Measurements from ENCODE around the gene ZNF586.
"Not testable (repeated sequence)": the region's sequence is repeated elsewhere in the genome, so short reads cannot be mapped to it uniquely, and the experiment has no call there.

Gene ZNF586

DNA sequence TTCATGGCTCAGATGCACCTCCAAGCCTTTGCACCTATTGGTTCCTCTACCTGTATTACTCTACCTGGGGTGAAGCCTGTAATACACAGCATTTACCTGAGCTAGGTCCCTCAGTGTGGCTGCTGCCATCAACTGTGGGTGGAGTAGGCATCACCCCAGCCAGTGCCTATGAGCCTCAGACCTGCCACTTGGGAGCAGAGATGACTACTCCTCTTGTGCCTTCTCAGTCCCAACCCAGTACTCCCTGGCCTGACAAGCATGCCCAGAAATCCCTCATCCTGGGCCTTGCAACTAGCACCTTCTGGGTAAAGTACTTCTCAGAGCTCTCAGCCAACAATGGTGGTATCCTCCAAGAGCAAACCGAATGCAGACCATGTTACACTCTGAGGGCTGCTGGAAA, 27.1 kb downstream of the ZNF586 start:
- DNase-seq (ENCODE audit: low spot score) = not testable (repeated sequence)

DNA sequence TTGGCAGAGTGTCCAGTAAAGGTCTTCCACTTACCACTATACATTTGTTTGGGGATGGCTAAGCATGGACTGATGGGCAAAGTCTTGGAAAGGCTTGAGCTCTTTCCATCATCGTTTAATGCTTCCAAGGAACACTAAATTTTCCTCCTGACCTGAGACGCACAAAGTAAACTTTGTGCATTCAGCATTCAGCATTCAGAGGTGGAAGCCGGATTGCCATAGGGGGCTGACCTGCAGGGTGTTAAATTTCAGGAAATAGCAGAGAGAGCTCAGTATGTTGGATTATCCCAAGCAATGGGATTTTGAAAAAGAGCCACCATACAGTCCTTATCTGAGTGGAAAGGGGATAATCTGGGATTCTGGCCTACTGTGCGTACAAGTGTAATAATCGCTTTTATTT, 31.2 kb downstream of the ZNF586 start:
- DNase-seq (ENCODE audit: low spot score) = no peak

DNA sequence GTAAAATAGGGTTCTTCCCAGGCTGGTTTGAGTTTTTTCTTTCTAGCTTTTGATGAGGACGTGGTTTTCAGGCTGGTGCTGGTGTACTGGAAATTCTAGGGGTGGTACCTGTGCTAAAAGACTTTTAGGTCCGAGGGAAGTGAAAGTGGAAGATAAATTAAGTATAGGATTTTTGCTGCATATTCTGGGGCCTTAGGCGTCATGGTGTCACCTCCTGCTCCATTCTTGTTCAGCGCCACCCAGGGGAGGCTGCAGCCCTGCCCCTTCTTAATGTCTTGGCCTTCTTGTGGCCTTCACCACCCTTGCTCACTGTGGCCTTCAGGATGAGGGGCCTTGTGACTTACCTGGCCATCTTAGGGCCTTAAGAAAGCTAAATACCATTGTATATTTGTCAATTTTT, 32.8 kb downstream of the ZNF586 start:
- DNase-seq (ENCODE audit: low spot score) = no peak

DNA sequence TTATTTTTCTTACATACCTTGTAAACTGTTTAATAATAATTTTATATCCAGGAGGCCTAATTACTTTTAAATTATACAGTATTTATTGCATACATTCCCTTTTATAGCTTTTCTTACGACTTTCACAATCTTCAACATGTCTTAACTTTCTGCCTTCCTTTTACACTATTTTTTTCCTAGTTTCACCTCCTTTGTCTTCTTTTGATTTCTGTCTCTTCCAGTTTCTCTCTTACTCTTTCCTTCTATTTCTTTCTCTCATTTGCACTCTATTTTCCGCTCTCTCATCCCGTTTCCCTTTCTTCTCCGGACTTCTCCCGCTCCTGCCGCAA, 33.8 kb downstream of the ZNF586 start:
- no peak for DNase-seq (ENCODE audit: low spot score)

DNA sequence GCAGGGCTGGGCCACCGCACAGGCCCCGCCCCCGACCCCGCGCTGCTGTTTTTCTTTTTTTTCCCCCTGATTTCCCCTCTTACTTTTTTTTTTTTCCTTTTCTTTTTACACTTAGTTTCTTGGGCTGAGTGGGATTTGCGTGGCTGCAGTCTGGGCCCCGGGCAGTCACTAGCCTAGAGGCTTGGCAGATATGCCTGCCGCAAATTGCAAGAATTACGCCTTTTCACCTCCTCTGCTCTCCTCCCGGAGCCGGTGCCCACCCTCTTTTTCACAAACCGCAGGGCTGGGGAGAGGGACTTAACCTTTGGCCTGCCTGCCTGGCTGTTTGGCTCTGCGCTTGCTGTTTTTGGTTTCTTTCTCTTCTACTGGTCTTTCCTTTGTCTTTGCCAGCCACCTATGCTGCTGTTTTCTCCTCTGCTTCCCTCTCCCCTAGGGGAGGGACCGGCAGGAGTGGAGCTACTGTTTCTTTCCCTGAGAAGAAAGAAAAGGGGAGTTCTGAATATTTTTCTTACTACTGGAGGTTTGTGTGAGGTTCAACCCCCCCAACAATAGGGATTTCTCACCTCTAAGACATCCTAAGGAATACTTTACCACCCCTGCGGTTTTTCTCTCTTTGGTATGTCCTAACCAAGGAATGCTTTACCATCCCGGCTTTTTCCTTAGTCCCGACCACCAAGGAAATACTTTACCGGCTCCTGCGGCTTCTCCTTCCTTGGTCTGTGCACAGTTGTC, 34.3 kb downstream of the ZNF586 start:
- no peak for DNase-seq (ENCODE audit: low spot score)

DNA sequence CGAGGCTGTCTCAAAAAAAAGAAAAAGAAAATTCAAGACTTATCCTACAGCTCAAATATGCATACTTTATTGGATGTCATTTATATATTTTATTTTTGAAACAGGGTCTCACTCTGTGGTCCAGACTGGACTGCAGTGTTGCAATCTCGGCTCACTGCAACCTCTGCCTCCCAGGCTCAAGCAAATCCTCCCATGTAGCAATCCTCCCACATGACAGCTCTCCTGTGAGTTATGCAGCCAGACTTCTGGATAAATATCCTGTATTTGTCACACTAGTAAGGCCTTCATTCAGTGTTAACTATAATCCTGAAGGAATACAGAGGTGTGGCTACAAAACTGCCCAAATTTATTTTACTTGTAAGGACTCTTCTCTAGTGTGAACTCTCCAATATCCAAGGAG, 38.1 kb downstream of the ZNF586 start:
- no peak for DNase-seq (ENCODE audit: low spot score)

DNA sequence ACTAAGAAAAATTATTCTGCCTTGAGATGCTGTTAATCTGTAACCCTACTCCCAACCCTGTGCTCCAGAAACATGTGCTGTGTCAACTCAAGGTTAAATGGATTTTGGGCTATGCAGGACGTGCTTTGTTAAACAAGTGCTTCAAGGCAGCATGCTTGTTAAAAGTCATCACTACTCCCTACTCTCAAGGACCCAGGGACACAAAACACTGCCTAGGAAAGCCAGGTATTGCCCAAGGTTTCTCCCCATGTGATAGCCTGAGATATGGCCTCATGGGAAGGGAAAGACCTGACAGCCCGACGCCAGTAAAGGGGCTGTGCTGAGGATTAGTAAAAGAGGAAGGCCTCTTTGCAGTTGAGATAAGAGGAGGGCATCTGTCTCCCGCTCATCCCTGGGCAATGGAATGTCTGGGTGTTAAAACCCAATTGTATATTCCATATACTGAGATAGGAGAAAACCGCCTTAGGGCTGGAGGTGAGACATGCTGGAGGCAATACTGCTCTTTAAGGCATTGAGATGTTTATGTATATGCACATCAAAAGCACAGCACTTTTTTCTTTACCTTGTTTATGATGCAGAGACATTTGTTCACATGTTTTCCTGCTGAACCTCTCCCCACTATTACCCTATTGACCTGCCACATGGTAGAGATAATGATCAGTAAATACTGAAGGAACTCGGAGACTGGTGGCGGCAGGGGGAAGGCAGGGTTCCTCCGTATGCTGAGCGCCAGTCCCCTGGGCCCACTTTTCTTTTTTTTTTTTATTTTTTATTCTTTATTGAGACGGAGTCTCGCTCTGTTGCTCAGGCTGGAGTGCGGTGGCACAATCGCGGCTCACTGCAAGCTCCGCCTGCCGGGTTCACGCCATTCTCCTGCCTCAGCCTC, 41.2 kb downstream of the ZNF586 start:
- DNase-seq (ENCODE audit: low spot score) = not testable (repeated sequence)

DNA sequence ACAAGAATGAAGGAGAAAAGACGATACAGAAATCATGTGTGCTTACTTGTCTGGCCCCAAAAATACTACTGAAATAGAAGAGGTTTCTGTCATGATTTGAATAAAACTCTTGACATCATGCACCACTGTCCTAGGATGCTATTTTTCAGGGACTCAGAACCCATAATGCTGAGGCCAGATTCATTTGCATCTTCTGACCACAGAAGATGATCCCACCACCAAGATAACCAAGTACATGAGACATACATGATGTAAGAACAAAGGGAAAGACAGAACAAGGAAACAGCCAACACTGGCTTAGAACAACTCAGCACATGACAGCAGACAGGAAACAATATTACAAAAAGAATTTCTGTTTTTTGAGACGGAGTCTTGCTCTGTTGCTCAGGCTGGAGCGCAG, 42.8 kb downstream of the ZNF586 start:
- no peak for DNase-seq (ENCODE audit: low spot score)

DNA sequence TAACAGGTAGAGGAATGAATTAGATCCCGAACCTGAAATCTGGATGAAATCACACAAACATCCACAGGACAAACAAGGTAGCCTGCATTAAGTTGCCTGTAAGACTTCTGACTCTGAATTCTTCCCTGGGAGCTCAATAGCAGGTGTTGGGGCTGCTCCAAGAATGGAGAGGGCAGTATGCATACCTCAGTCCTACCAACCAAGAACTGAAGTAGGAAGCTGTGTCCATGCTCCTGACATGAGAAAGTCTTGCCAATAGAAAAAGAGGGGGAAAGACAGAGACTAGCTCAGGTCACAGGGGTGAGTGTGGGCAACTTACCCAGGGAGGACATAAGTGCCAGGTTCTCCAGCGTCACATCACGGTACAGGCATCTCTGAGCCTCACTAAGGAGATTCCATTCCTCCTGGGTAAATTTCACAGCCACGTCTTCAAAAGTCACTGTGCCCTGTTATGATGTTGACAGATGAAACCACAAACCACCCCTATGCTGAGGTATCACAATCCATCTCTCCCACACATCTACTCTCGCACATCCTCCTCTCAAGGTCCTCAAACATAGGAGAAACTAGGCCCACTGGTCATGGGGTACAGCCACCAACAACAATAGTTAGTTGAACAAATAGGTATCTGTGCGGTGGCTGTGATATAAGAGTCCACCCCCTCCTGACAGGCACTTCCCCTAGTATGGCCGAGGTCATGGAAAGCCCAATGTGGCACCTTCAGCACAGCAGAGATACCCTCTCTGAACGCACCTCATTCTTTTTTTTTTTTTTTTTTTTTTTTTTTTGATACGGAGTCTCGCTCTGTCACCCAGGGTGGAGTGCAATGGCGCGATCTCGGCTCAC, 43.7 kb downstream of the ZNF586 start:
- not testable (repeated sequence) for DNase-seq (ENCODE audit: low spot score)

DNA sequence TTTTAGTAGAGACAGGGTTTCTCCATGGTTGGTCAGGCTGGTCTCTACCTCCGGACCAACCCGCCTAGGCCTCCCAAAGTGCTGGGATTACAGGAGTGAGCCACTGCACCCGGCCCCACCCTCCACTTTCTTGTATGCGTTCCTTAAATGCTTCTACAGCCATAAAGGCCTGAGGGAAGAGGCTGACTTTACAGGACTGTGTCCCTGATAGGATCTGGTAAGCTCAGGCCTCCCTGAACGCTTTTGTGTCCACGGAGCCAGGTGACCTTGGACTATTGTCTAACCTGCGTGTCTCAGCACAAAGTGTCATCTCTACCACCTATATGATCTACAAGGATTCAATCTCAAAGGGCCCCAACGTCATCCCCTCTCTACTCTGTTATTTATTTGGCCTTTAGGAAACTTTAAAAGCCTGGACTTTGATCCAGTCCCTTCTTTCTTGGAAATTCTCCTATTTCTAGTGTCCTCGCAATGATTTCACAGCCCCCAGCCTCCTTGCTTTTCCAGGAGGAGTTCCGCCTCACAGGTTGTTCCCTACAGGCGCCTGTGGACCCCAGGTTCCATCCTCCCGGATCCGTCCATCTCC, 44.5 kb downstream of the ZNF586 start:
- DNase-seq (ENCODE audit: low spot score) = no peak

DNA sequence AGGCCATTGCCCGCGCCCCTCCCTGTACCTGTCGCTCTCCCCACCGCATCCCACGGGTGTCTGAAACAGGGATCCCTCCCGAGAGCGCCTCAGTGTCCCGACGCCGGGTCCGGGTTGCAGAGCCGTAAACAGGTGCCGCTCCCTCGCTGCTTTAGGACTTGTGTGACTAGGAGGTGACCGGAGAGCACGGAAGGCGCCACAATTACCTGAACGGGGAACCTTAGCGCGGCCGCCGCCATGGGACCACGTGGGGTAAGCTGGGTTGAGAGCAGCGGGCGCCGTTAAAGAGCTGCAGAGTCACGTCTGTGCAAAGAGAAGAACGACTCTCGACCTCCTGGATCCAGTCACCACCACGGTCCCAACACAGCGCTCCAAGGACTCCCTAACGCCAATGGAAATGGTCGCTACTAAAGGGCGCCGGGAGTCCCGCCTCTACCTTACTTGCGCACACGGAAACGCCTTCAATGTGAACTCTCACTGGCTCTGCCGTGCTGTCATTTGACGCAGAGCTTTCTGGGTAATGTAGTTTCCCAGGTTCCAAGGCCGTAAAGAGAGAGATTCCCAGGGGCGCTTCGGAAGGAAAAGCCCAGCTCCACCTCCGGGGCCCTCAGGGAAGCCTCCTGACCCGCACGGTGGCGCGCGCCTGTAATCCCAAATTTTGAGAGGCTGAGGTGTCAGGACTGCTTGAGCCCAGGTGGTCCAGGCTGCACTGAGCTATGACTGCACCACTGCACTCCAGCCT, 45.2 kb downstream of the ZNF586 start, which contains the start of gene ZNF552:
Gene ZNF552, minus strand, starts transcription at position 409 of the 742 bp plus-strand sequence. Its CDS starts 170 bp downstream, at position 239.
- DNase-seq (ENCODE audit: low spot score) = peak; percentile 85

DNA sequence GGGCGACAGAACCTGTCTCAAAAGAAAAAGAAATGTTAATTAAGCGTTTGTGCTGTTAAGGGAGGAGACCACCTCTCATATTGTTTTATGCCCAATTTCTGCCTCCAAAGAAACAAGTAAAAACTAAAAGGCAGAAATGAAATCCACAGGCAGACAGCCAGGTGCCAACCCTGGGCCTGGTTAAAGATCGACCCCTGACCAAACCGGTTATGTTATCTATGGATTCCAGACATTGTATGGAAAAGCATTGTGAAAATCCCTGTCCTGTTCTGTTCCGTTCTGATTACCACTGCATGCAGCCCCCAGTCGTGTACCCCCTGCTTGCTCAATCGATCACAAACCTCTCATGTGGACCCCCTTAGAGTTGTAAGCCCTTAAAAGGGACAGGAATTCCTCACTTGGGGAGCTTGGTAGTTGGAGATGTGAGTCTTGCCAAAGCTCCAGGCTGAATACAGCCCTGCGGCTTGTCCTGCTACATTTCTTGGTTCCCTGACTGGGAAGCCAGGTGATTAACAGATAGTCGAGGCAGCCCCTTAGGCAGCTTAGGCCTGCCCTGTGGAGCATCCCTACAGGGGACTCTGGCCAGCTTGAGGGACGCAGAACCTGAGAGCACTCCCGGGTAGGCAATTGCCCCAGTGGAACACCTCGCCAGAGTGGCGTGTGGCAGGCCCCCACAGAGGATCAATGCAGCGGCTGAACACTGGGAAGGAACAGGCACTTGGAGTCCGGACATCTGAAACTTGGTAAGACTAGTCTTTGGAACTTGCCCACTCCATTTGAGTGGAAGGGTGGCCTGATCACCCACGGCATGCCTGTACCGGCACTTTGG, 46.0 kb downstream of the ZNF586 start:
- no peak for DNase-seq (ENCODE audit: low spot score)

DNA sequence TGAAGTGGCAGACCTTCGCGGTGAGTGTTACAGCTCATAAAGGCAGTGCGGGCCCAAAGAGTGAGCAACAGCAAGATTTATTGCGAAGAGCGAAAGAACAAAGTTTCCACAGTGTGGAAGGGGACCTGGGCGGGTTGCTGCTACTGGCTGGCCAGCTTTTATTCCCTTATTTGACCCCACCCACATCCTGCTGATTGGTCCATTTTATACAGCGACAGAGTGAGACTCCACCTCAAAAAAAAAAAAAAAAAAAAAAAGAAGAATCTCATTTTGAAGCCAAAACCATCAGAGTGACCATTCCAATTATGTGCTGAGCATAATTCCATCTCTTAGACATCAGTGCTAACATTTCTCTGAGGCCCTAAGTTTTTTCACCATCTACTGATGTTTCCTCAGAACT, 47.2 kb downstream of the ZNF586 start:
- no peak for DNase-seq (ENCODE audit: low spot score)

DNA sequence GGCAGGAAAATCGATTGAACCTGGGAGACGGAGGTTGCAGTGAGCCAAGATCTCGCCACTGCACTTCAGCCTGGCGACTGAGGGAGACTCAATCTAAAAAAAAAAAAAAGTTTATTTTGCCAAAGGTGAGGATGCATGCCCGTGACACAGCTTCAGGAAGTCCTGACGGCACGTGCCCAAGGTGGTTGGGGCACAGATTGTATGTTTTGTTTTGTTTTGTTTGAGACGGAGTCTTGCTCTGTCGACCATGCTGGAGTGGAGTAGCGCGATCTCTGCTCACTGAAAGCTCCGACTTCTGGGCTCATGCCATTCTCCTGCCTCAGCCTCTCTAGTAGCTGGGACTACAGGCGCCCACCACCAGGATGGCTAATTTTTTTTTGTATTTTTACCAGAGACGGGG, 48.5 kb downstream of the ZNF586 start:
- no peak for DNase-seq (ENCODE audit: low spot score)

DNA sequence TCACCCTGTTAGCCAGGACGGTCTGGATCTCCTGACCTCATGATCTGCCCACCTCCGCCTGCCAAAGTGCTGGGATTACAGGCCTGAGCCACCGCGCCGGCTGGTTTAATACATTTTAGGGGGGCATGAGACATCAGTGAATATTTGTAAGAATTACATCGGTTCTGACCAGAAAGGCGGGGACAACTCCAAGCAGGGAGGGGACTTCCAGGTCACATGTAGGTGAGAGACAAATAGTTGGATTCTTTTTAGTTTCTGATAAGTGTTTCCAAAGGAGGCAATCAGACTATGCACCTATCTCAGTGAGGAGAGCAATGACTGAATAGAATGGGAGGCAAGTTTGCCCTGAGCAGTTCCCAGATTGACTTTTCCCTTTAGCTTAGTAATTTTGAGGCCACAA, 48.9 kb downstream of the ZNF586 start:
- no peak for DNase-seq (ENCODE audit: low spot score)

DNA sequence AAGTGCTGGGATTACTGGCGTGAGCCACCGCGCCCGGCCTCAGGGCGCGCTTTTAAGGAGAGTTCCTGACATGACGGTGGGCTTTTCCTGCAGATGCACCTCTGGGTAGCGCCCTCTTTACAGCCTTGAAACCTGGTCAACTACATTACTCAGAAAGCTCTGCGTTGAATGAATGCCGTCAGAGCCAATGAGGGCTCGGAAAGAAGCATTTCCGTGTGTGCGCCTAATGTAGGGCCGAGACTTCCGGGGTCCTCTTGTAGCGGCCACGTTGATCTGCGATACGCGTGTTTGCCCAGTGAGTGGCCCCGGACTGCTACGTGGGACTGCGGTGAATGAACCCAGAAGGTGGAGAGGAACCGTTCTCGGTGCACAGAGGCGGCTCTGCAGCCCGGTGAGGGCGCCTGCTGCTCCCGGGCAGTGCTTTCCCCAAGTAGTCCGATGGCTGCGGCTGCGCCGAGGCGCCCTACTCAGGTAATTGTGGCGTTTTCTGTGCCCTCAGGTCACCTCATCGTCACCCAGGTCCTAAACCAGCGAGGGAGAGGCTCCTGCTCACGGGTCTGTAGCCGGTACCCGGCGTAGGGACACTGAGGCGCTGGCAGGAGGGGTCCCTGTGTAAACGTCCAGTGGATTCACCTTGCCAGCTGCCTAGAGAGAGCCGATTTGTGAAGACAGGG, 50.1 kb downstream of the ZNF586 start:
- DNase-seq (ENCODE audit: low spot score) = peak; percentile 81

DNA sequence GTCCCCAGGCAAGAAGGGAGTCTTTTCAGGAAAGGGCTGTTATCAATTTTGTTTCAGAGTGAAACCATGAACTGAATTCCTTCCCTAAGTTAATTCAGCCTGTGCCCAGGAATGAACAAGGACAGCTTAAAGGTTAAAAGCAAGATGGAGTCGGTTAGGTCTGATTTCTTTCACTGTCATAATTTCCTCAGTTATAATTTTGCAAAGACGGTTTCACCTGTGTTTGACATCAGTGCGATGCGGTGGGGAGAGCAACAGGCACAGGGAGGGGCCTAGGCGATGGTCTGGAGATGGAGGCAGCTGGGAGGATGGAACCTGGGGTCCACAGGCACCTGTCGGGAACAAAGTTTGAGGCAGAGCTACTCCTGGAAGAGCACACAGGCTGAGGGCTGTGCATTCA, 51.1 kb downstream of the ZNF586 start:
- no peak for DNase-seq (ENCODE audit: low spot score)

DNA sequence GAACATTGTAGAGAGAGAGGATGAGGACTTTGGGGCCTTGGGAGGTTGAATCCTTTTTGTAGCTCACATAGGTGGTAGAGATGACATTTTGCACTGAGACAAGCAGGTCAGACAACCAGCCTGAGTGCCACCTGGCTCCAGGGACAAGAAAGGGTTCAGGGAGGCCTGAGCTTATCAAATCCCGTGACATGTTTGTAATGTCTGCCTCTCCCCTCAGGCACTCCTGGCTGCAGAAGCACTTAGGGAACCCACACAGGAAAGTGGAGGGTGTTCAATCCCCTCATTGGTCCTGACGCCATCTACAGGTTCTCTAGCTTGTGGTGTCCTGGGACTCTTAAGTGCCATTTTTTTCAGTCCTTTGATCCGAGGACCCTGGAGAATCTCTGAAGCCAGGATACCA, 51.6 kb downstream of the ZNF586 start:
- not testable (repeated sequence) for DNase-seq (ENCODE audit: low spot score)

DNA sequence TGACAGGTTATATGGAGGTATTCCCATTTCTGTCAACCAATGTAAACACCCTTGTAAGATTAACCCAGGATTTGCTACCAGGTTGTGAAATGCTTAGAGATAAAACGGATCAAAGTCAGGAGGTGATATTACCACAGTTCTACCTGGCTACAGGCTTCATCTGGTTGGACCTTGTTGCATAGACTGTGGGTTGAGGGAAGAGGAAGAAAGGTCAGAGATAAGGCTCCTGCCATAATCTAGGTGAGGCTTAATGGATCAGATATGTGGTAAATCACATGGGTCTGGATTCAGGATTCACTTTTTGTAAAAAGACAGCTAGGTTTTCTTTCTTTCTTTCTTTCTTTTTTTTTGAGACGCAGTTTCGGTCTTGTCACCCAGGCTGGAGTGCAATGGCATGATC, 52.0 kb downstream of the ZNF586 start:
- DNase-seq (ENCODE audit: low spot score) = not testable (repeated sequence)

DNA sequence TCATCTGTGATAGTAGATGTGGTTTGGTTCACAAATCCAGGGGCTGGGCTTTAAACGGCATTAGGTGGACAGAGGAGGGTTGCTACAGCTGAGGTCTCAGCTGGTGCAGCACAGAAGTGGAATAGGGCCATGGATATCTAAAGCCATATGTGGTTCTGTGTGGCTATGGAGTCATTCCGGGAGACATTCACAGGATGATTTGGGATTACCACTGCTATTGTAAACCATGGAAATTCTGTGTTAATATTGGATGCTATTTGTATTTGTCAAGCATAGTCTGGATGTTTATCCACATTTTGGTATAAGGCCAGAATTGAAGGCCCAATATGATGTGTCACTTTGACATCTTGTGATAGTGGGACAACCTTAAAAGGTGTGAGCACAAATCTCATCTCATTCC, 53.7 kb downstream of the ZNF586 start:
- DNase-seq (ENCODE audit: low spot score) = not testable (repeated sequence)
